ENCODE measurements around the gene ZNF24. TPM values are rescaled to one million over a fixed set of nuclear protein-coding genes. Genes with fewer than 3 reads are reported as not detected.

ZNF24 gene
- total and polyA plus RNA-seq, 4 donors = 14.3 to 67.9 (median 31.7) TPM

GRCh38 chr18:35296060-35296459, 48.2 kb downstream of the ZNF24 start:
- ATAC-seq (ENCODE audit: insufficient read depth, low FRiP score) (no peak), DNase-seq (no peak)
- no peaks in the 10 kb centered on the region for H3K27me3 ChIP-seq (ENCODE audit: control insufficient read depth in 3 of 3, insufficient read depth in 3 of 3, low read length in 2 of 3)
- no peak overlapping the region for H3K27ac ChIP-seq (ENCODE audit: low read depth in 1 of 2, low read length in 1 of 2)
- TF ChIP-seq CTCF (IDR thresholded peaks at IDR 0.05; ENCODE audit: control extremely low read depth, extremely low read depth) = no peak
- peaks cover 2 to 16% (median 3%) of the 10 kb centered on the region in 5 donors for H3K4me1 ChIP-seq (ENCODE audit: control insufficient read depth in 5 of 5, insufficient read depth in 5 of 5, low read length in 5 of 5)
- H3K4me3 ChIP-seq = no peak overlapping the region
- peaks cover 7 to 32% (median 23%) of the 10 kb centered on the region in 4 donors for H3K36me3 ChIP-seq (ENCODE audit: control insufficient read depth in 4 of 4, insufficient read depth in 4 of 4, low read length in 4 of 4)
- H3K9me3 ChIP-seq (ENCODE audit: control insufficient read depth in 4 of 4, insufficient read depth in 3 of 4, low read length in 3 of 4) = peaks cover 0 to 5% (median 3%) of the 10 kb centered on the region in 4 donors
- H3K9ac ChIP-seq (ENCODE audit: insufficient read depth in 1 of 2, low read length in 2 of 2) = no peak overlapping the region
- WGBS, 2 donors = 95% methylated on average over 2 of the region's 2 CpGs

- peaks cover 0 to 3% (median 0%) of the 10 kb centered on the region in 4 donors for H3K9me3 ChIP-seq (ENCODE audit: control insufficient read depth in 4 of 4, insufficient read depth in 3 of 4, low read length in 3 of 4)
- ATAC-seq (ENCODE audit: insufficient read depth, low FRiP score) = no peak
- no peak overlapping the region for H3K4me3 ChIP-seq
- no peak for DNase-seq
- peak overlapping the region; percentile 86 to 87 for H3K9ac ChIP-seq (ENCODE audit: insufficient read depth in 1 of 2, low read length in 2 of 2)
- H3K27me3 ChIP-seq (ENCODE audit: control insufficient read depth in 3 of 3, insufficient read depth in 3 of 3, low read length in 2 of 3) = no peaks in the 10 kb centered on the region
- 84 to 86% methylated on average over 2 of the region's 2 CpGs for WGBS, 2 donors
- H3K36me3 ChIP-seq (ENCODE audit: control insufficient read depth in 4 of 4, insufficient read depth in 4 of 4, low read length in 4 of 4) = peaks cover 0 to 18% (median 9%) of the 10 kb centered on the region in 4 donors
- no peak for TF ChIP-seq CTCF (IDR thresholded peaks at IDR 0.05; ENCODE audit: control extremely low read depth, extremely low read depth)
- H3K27ac ChIP-seq (ENCODE audit: low read depth in 1 of 2, low read length in 1 of 2) = no peak overlapping the region
- peaks cover 2 to 20% (median 10%) of the 10 kb centered on the region in 5 donors for H3K4me1 ChIP-seq (ENCODE audit: control insufficient read depth in 5 of 5, insufficient read depth in 5 of 5, low read length in 5 of 5)
Observed at GRCh38 chr18:35291166-35291565, 53.1 kb downstream of the ZNF24 start.

- TF ChIP-seq CTCF (IDR thresholded peaks at IDR 0.05; ENCODE audit: control extremely low read depth, extremely low read depth) = no peak
- peak; percentile 98 for DNase-seq
- Histone ChIP-seq H3K36me3 (ENCODE audit: control insufficient read depth in 4 of 4, insufficient read depth in 4 of 4, low read length in 4 of 4) (peaks cover 0 to 13% (median 7%) of the 10 kb centered on the region in 4 donors), H3K27ac (ENCODE audit: low read depth in 1 of 2, low read length in 1 of 2) (peak within 1 kb of the TSS; percentile 76 to 94), H3K9ac (ENCODE audit: insufficient read depth in 1 of 2, low read length in 2 of 2) (peak within 1 kb of the TSS; percentile 87 to 99), H3K4me1 (ENCODE audit: control insufficient read depth in 5 of 5, insufficient read depth in 5 of 5, low read length in 5 of 5) (peaks cover 2 to 10% (median 10%) of the 10 kb centered on the region in 5 donors), H3K27me3 (ENCODE audit: control insufficient read depth in 3 of 3, insufficient read depth in 3 of 3, low read length in 2 of 3) (no peaks in the 10 kb centered on the region), H3K4me3 (peak within 1 kb of the TSS; percentile 86), H3K9me3 (ENCODE audit: control insufficient read depth in 4 of 4, insufficient read depth in 3 of 4, low read length in 3 of 4) (peaks cover 0 to 3% (median 0%) of the 10 kb centered on the region in 4 donors)
- WGBS, 2 donors = 0% methylated on average over 41 of the region's 41 CpGs
- peak; percentile 99 for ATAC-seq (ENCODE audit: insufficient read depth, low FRiP score)
Observed at GRCh38 chr18:35290094-35290735, 54.0 kb downstream of the ZNF24 start, which contains the start of gene ZSCAN30. TSS of gene ZSCAN30 (minus strand) at chr18:35290229. CDS start at chr18:35264352, 25,877 bp downstream.

Data from lung (tissue), 12 donors.